Heart left ventricle (tissue), 16 donors: Measurements from ENCODE around the gene THUMPD2. TPM values are rescaled to one million over a fixed set of nuclear protein-coding genes. Genes with fewer than 3 reads are reported as not detected.

Source experiments
- ATAC-seq, 4 donors: fragments of 200-7000 bp; cut with Tn5 transposase; one replicate each; pipeline ENCODE4 v1.9.1; 2020 to 2022; ENCODE audit warnings: moderate library complexity in 4 of 4, mild to moderate bottlenecking in 3 of 4, moderate number of reproducible peaks in 1 of 4
- DNase-seq, 5 donors: peaks; one replicate each; pipeline ENCODE4 v3.0.0-alpha.2; 2020
- H3K27ac ChIP-seq, 12 donors: fragments of 200-600 bp; sonication (generic) in 4 of 12; one replicate each; pipeline versions ENCODE4 v1.5.0 to v1.8.0; 2016 to 2022; ENCODE audit warnings: mild to moderate bottlenecking in 2 of 12
- H3K27me3 ChIP-seq, 9 donors: fragments of 200-600 bp; sonication (generic) in 2 of 9; one replicate each; pipeline versions ENCODE4 v1.5.1 to v1.8.0; 2016 to 2022; ENCODE audit warnings: mild to moderate bottlenecking in 3 of 9
- H3K36me3 ChIP-seq, 9 donors: fragments of 200-600 bp; sonication (generic) in 2 of 9; one replicate each; pipeline versions ENCODE4 v1.5.0 to v1.8.0; 2018 to 2022; ENCODE audit warnings: mild to moderate bottlenecking in 2 of 9
- H3K4me1 ChIP-seq, 12 donors: fragments of 200-600 bp; sonication (generic) in 4 of 12; one replicate each; pipeline versions ENCODE4 v1.5.0 to v1.8.0; 2016 to 2022; ENCODE audit warnings: mild to moderate bottlenecking in 3 of 12
- H3K4me3 ChIP-seq, 12 donors: fragments of 200-600 bp; sonication (generic) in 4 of 12; one replicate each; pipeline versions ENCODE4 v1.5.0 to v1.8.0; 2017 to 2022; ENCODE audit warnings: mild to moderate bottlenecking in 9 of 12, moderate library complexity in 4 of 12
- H3K9me3 ChIP-seq, 12 donors: fragments of 200-600 bp; sonication (generic) in 4 of 12; one replicate each; pipeline versions ENCODE4 v1.5.0 to v1.8.0; 2016 to 2022; ENCODE audit warnings: mild to moderate bottlenecking in 1 of 12
- POLR2A ChIP-seq, 2 donors: fragments of 450-650 bp; IDR thresholded peaks; one replicate each; pipeline ENCODE4 v1.6.1; 2017; ENCODE audit warnings: antibody characterized with exemption in 2 of 2, mild to moderate bottlenecking in 2 of 2, moderate library complexity in 2 of 2
- WGBS, 4 donors: extraction: QIAGEN DNeasy Blood & Tissue Kit in 2 of 4; methylation state at CpG; one replicate each; pipeline versions ENCODE4 v1.1.5 to v1.1.7; 2013 to 2018; 5-methylcytosine and 5-hydroxymethylcytosine counted together
- intact Hi-C, 10 donors: fragments of 100-400 bp; cut with DNase I; formaldehyde crosslinking; loops; one replicate each; pipeline versions ENCODE4 v1.11.1 to v1.14.2; 2022
- polyA plus RNA-seq, 2 donors: library from polyadenylated mRNA; stranded (reverse); fragments of 200-250 nt; gene quantifications; one replicate each; pipeline ENCODE4 v1.2.3, GENCODE V29; 2013
- total RNA-seq, 9 donors: library from RNA; depleted of rRNA in 2 of 9; stranded (reverse); fragments of >200 nt in 2 of 9; fragmentation: NEBNext Ultra II Directional in 3 of 9; extraction: Animal tissue kit (Norgen Biotek cat#: 25700) in 3 of 9; gene quantifications; one replicate each; pipeline versions ENCODE4 v1.1.0 to v1.2.4, GENCODE V29; 2016 to 2023
- TF ChIP-seq, protein P1 (sequence below), 12 donors: fragments of 200-600 bp; sonication (generic) in 4 of 12; IDR thresholded peaks; one replicate each; pipeline versions ENCODE4 v1.5.0 to v1.8.0; 2018 to 2022; ENCODE audit warnings: antibody characterized with exemption in 12 of 12, mild to moderate bottlenecking in 5 of 12
- donor health status: ischemic (EF 13 %, LVEDD 7.1; RV severe dilation, severe dysfunction).
- donor health status: healthy with polysubstance abuse.
- donor health status: DM: no; HTN: yes; CAD: no.
- donor health status: DM: no; HTN: no; CAD: no.
- donor health status: ischemic (EF 25% LVEDD 6.9; RV normal size, moderate dysfunction).
- donor health status: ischemic (EF 25% LVEDD 5.7; RV mildly dilated, moderate dysfunction).
- donor health status: healthy.
- donor health status: DM: yes; HTN: yes; CAD: no.
- donor health status: ischemic (EF 35%, LVEDD 5.7; RV mildly dilated, moderate dysfunction).
- donor health status: nonischemic (EF 11% LVEDD 7.7; RV severe dilation, severe dysfunction).
- donor health status: DM: yes; HTN: yes; CAD: no.
- donor health status: PGD.
- donor health status: ischemic (EF 29% LVEDD 5.4; RV normal size, mild dysfunction).
- donor health status: nonischemic (EF 23%, LVEDD 6.1; RV moderate dilation, normal function).

THUMPD2 gene
- total and polyA plus RNA-seq, 11 donors: 3.6 to 6.2 (median 5.3) TPM

GRCh38 chr2:39723946-39724827 is 54.9 kb downstream of the THUMPD2 start:
- DNase-seq: no peak
- peaks cover 0 to 20% (median 0%) of the 10 kb centered on the region in 12 donors for H3K4me1 ChIP-seq
- H3K9me3 ChIP-seq: no peaks in the 10 kb centered on the region
- H3K27ac ChIP-seq: peak overlapping the region in 8 of 12 donors; percentile 4 to 44 (median 24)
- WGBS, 4 donors: 61 to 67% (median 65%) methylated on average over 9 of the region's 9 CpGs
- intact Hi-C loops: loop anchor here in 4 of 10 donors (10.0 kb wide), 2 partner anchors 129 to 349 kb away; no protein-coding TSS in a partner anchor
- no peaks in the 10 kb centered on the region for H3K27me3 ChIP-seq
- no peak overlapping the region for H3K4me3 ChIP-seq
- no peaks in the 10 kb centered on the region for H3K36me3 ChIP-seq
- ATAC-seq: peak; percentile 42 to 45 (median 42)
- no peak for TF ChIP-seq POLR2A (IDR thresholded peaks at IDR 0.05)
- TF ChIP-seq, protein P1, sequence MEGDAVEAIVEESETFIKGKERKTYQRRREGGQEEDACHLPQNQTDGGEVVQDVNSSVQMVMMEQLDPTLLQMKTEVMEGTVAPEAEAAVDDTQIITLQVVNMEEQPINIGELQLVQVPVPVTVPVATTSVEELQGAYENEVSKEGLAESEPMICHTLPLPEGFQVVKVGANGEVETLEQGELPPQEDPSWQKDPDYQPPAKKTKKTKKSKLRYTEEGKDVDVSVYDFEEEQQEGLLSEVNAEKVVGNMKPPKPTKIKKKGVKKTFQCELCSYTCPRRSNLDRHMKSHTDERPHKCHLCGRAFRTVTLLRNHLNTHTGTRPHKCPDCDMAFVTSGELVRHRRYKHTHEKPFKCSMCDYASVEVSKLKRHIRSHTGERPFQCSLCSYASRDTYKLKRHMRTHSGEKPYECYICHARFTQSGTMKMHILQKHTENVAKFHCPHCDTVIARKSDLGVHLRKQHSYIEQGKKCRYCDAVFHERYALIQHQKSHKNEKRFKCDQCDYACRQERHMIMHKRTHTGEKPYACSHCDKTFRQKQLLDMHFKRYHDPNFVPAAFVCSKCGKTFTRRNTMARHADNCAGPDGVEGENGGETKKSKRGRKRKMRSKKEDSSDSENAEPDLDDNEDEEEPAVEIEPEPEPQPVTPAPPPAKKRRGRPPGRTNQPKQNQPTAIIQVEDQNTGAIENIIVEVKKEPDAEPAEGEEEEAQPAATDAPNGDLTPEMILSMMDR (IDR thresholded peaks at IDR 0.05): no peak

DNA sequence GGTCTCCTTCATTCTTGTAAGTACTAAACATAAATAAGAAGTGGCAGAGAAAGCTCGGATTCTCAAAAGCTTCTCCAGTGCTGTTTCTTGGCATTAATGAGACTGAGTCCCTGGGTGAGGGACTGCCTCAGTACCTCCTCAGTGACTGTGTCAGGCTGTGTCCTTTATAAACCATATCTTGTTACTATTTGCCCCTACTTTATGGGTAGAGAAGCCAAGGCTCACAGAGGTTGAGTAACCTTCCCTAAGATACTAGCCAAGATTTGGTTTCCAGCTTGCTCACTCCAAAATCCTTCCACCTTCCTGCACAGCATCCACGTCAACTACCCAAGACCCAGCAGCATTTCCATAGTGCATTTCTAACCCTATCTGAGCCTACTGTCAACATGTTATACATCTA is 55.6 kb downstream of the THUMPD2 start:
- DNase-seq: no peak
- Histone ChIP-seq H3K4me1 (peaks cover 0 to 18% (median 0%) of the 10 kb centered on the region in 12 donors), H3K27me3 (no peaks in the 10 kb centered on the region), H3K27ac (peak overlapping the region in 8 of 12 donors; percentile 4 to 44 (median 24)), H3K9me3 (no peaks in the 10 kb centered on the region), H3K36me3 (no peaks in the 10 kb centered on the region), H3K4me3 (no peak overlapping the region)
- ATAC-seq: peak in 2 of 4 donors; percentile 19 to 31
- TF ChIP-seq, protein P1 (IDR thresholded peaks at IDR 0.05): no peak
- 54 to 66% (median 60%) methylated on average over 2 of the region's 2 CpGs for WGBS, 4 donors
- intact Hi-C loops: loop anchor here in 4 of 10 donors (10.0 kb wide), 2 partner anchors 129 to 349 kb away; no protein-coding TSS in a partner anchor

- H3K36me3 ChIP-seq: no peaks in the 10 kb centered on the region
Observed at GRCh38 chr2:39720970-39721369, 58.1 kb downstream of the THUMPD2 start.

DNA sequence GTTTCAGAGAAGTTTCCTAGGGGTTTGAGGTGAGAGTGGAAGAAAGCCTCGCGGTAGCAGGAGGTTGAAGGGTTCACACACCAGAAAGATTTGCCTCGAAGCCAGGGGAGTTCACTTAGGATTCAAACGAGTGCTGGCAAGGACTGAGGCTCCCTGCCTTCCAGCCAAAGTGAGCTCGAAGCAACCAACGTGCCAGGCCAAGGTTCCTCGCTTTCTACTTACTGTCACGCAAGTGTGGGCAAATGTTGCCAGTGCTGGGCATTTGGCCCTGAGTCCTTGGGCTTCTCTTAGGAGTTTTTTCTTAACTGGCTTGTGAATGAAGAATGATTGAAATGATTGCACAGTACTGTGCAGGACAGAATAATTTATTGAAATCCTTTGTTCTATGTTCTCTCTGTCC is 59.7 kb downstream of the THUMPD2 start:
- Histone ChIP-seq H3K4me1 (peaks cover 0 to 19% (median 0%) of the 10 kb centered on the region in 12 donors), H3K9me3 (no peaks in the 10 kb centered on the region), H3K36me3 (no peaks in the 10 kb centered on the region), H3K4me3 (no peak overlapping the region), H3K27me3 (no peaks in the 10 kb centered on the region), H3K27ac (no peak overlapping the region)
- DNase-seq (no peak), ATAC-seq (no peak)
- 62 to 76% (median 74%) methylated on average over 8 of the region's 8 CpGs for WGBS, 4 donors
- intact Hi-C loops: no loop called here
- TF ChIP-seq POLR2A (IDR thresholded peaks at IDR 0.05): no peak
- TF ChIP-seq, protein P1 (IDR thresholded peaks at IDR 0.05): no peak

More at GRCh38 chr2:39720970-39721369, 58.1 kb downstream of the THUMPD2 start:
- no peak overlapping the region for H3K27ac ChIP-seq
- ATAC-seq (no peak), DNase-seq (no peak)
- TF ChIP-seq POLR2A (IDR thresholded peaks at IDR 0.05): no peak
- TF ChIP-seq, protein P1 (IDR thresholded peaks at IDR 0.05): no peak
- H3K9me3 ChIP-seq: no peaks in the 10 kb centered on the region
- H3K27me3 ChIP-seq: no peaks in the 10 kb centered on the region
- intact Hi-C loops: loop anchor here in 4 of 10 donors (10.0 kb wide), 2 partner anchors 126 to 346 kb away; no protein-coding TSS in a partner anchor
- no peak overlapping the region for H3K4me3 ChIP-seq
- WGBS, 4 donors: 92 to 96% (median 94%) methylated on average over 2 of the region's 2 CpGs
- H3K4me1 ChIP-seq: peaks cover 0 to 18% (median 0%) of the 10 kb centered on the region in 12 donors
